ENCODE data around the gene CDK2AP2.

Gene CDK2AP2

GRCh38 chr11:67503119-67504004 lies 4.6 kb downstream of the CDK2AP2 start:
- DNase-seq (ENCODE audit: low spot score) = no peak

DNA sequence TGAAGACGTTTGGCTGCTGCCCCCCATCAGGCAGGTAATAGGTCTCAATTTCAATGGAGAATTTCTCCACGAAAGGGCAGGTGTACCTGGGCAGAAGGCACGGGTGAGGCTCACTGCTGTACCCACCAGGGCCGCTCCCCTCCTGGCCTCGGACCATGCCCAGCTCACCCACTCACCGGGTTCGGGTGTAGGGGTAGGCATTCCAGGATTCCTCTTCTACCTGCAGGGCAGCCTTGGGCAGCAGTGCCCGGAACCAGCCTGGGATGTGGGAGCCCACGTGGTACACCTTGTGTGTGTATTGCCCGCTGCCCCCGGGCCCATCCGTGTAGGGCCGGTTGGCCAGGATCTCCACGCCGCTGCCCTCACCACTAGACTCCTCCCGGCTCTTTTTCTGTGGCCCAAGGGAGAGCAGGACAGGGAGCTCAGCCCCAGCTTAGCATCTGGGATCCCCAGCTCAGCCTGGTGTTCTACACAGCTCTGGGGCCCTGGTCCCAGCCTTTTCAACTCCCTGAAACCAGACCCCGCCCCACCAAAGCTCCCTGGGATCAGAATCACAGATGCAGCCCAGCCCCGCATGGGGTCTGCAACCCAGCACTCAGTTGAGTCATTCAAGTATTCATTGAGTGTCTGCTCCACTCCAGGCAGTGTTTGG lies 5.5 kb downstream of the CDK2AP2 start:
- no peak for DNase-seq (ENCODE audit: low spot score)

- no peak for DNase-seq (ENCODE audit: low spot score)
Observed at GRCh38 chr11:67501854-67502253, 6.1 kb downstream of the CDK2AP2 start.

DNA sequence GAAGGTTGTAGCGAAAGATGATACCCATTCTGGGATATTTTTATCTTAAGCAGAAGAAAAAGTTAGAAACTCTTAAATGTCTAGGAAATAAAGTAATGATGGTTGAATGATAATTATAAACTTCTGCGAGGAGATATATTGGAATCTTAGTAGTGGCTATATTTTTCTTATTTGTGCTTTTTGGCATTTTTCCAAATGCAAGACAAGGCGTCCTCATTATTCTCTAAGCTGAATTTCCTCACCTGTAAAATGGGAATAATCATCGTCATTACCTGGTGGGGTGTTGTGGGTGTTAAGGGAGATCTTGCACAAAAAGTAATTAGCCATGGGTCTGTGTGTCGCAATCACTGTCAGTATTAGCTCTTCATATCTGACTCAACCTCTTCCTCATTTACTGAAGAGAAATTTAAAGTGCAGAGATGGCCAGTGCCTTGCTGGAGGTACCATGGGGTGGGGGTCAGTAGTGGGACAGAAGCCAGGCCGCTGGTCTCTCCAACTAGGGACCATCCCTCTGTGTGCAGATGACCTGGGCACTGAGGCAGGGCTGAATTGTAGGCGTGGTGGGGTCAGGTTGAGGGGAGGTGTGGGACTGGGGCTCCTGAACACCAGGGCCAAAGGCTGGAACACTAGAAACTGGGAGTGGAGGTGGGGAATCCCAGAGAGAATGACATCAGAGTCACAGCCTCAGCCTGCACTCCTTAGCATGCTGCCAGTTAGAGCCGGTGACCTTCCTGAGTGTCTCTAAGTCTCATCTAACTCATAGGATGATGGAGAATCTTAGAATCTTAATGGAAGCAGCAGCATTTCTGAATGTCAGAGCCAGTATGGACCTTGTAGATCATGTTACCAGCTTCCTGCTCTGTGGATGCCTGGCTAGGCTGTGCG lies 6.9 kb downstream of the CDK2AP2 start:
- DNase-seq (ENCODE audit: low spot score) = no peak

DNA sequence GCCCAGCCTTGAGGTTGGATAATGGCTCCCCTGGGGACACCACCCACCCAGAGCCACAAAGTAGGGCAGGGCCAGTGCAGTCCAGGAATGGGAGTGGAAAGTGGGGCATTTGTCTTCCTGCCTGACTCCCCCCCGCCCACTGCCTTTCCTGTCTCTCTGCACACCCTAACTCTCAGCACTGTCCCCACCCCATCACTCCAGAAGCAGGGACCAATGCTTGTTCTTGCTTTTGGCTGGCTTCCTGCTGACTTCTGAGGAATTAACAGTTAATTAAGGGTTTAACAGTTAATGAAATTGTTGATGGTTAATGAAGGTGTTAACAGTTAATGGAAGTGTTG lies 7.5 kb downstream of the CDK2AP2 start:
- no peak for DNase-seq (ENCODE audit: low spot score)

- DNase-seq (ENCODE audit: low spot score) = no peak
Observed at GRCh38 chr11:67499808-67500483, 8.0 kb downstream of the CDK2AP2 start.

- DNase-seq (ENCODE audit: low spot score) = no peak
Observed at GRCh38 chr11:67498544-67498972, 9.4 kb downstream of the CDK2AP2 start.

DNA sequence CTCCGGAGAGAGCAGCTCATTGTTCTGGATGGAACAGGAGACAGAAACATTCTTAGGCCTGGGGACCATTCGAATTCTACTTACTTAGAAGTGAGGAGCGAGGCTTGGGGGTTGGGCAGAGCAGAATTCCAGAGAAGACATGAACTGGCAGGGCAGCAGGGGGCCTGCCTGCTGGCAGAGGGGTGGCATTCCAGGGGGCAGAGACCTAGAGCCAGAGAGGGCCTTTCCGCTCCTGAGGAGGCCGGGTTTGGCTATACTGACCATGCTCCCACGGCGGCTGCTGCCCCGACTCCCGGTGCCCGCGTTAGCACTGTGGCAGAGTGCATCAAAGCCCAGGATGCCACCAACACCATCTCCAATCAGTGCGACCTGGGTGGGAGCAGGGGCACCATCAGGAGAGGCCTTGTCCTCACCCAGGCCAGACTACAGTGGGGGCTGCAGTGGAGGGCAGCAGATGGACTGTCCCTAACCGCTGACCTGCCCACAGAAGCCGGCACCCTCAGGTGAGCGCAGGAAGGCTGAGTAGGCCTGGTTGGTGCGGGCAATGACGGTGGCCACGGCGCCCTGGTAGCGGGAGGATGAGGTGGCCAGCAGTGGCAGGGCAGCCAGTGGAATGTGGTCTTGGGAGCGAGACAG lies 10.2 kb downstream of the CDK2AP2 start:
- DNase-seq (ENCODE audit: low spot score) = no peak

- no peak for DNase-seq (ENCODE audit: low spot score)
Observed at GRCh38 chr11:67496113-67496512, 11.8 kb downstream of the CDK2AP2 start.

DNA sequence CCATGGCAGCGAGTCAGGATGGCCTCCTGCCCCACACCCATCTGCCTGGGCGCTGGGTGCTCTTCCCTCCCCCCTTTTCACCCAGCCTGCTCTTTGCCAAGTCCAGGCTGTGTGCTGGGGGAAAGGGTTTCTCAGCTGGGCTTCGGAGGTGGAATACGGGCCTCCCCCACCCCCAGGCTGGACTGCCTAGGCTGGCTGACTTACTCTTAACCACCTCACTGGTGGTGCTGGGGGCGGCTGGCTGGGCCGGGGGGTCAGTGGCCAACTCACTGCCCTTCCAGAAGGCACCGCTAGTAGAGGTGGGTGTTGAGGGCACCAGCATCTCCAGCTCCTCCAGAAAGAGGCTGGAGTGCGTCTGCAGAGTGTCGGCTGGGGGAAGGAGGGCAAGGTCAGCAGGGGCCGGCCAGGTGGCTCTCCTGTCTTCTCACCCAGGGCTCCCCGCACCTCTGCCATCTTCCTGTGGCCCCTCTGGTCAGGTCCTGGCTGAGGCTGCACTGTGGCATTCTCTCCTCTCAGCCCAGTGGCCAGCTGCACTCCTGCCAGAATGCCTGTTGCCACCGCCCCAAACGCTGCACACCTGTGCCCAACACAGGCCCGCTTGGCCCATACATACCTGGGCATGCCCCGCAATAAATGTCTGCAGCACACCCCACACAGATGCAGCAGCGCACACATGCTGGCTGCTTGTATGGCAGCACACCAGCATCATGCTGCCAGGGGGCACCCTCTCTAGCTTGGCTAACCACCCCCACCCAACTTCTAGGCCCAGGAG lies 12.5 kb downstream of the CDK2AP2 start:
- DNase-seq (ENCODE audit: low spot score) = no peak

DNA sequence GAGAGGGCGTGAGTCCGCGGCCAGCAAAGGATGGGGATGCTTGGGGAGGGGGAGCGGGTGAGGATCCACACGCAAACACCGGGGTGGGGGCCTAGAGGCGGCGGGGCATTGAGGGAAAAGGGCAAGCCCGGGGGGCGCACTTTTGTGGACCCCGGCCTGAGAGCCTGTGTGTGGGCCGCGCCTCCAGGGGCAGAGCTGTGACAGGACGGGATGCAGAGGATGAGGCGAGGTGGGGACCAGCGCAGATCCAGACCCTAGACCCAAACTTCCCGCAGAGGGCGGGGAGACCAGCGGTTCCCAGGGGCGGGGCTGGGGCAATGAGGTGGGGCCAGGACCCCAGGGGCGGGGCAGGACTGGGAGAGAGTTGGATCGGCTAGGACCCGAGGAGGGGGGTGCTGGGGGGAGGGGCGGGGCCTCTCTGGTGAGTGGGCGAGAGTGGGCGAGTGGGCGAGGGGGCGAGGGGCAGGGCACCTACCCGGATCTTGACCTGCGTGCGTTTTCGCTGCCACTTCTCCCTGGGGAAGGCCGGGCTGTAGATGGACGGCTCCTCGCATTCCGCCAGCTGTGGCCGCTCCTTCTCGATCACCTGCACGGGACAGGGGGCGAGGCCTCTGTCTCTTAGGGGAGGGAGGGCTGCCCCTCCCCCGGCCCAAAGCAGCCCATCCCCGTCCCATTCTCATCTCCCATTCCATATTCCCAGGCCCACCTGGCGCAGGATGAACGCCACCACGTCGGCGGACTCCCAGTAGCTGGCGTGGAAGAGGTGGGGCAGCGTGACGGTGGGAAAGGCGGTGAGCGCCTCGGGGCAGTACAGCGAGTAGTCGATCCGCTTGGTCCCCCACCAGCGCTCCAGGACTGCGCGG lies 13.4 kb downstream of the CDK2AP2 start:
- no peak for DNase-seq (ENCODE audit: low spot score)

- DNase-seq (ENCODE audit: low spot score) = no peak
Observed at GRCh38 chr11:67493548-67494370, 14.2 kb downstream of the CDK2AP2 start.

DNA sequence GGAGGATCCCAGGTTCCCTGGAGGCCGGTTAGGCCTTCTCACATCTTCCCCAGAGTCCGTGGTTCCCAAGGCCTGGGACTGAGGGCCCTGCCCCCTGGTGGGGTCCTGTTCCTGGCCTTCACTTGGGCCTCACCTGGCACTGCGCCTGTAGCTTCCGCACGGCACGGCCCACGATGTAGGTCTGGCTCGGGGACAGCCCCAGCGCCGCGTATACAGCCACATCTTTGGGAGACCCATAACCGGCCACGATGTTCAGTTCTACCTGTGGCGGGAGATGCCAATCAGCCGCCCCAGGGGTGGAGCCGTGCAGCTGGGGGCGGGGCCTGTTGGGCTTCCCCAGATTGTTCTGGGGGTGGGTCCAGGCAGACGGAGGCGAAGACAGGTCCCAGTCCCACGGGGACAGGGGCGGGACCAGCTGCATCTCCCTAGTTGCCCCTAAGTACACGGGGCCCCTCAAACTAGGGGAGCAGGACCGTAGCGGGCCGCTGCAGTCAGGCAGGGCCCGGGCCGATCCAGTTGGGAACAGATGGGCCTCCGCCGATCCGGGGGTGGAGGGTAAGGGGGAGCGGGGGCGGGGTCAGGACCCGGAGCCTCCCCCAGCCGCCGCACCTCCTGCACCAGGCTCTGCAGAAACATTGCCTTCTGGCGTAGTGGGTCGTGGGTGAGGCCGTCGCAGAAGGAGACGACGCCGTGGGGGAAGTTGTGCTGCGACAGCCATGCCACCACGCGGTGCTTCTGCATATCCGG lies 15.0 kb downstream of the CDK2AP2 start:
- DNase-seq (ENCODE audit: low spot score) = no peak

DNA sequence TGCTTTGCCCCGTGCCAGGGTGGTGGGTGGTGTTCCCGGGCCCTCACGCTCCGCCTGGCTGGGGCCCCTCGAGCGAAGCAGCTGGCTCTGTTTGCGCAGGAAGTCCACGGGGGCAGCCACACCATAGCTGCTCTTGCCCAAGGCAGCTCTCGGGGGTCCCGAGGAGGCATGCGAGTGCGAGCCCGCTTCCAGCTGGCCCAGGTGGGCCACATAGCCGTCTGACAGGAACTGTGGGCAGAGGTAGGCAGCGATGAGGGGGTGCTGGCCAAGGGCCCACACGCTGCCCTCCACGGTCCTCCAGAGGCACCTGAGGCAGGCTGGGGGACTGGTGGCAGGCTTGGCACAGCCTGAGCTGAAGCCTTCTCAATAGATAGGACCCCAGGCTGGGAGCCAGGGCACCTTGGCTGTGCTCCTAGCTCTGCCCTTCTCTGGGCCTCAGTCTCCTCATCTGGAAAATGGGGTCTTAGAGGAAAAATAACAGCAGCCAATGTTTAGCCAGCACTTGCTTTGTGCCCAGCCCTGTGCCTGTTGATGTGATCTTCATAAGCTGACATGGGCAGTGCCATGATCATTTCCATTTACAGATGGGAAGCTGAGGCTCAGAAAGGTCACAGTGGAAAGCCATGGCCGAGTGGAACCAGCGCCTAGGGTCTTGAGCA lies 15.8 kb downstream of the CDK2AP2 start:
- no peak for DNase-seq (ENCODE audit: low spot score)

GRCh38 chr11:67491276-67492068 lies 16.5 kb downstream of the CDK2AP2 start:
- no peak for DNase-seq (ENCODE audit: low spot score)

DNA sequence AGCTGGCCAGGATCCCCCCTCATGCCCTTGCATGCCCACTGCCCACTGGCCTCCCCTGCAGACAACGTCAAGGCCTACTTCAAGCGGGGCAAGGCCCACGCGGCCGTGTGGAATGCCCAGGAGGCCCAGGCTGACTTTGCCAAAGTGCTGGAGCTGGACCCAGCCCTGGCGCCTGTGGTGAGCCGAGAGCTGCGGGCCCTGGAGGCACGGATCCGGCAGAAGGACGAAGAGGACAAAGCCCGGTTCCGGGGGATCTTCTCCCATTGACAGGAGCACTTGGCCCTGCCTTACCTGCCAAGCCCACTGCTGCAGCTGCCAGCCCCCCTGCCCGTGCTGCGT lies 17.3 kb downstream of the CDK2AP2 start:
- DNase-seq (ENCODE audit: low spot score) = no peak

Measured in putamen (tissue), 1 donor.